ENCODE data around the gene TMEM178B. TPM values are rescaled to one million over a fixed set of nuclear protein-coding genes. Genes with fewer than 3 reads are reported as not detected.

The TMEM178B gene
- total RNA-seq, 4 donors from 2014 or later, result 1.3 to 1.8 (median 1.5) TPM

GRCh38 chr7:141122736-141123135 lies 48.9 kb downstream of the TMEM178B start:
- H3K27ac ChIP-seq, result no peak overlapping the region
- no peaks in the 10 kb centered on the region for H3K4me1 ChIP-seq
- in situ Hi-C loops (cut with MboI; ENCODE audit: low sequenced_read_pairs in 4 of 4), result no loop called here
- H3K9me3 ChIP-seq, result no peaks in the 10 kb centered on the region
- DNase-seq (no peak), ATAC-seq (no peak)
- H3K4me3 ChIP-seq, result no peak overlapping the region
- no peaks in the 10 kb centered on the region for H3K27me3 ChIP-seq
- H3K36me3 ChIP-seq, result no peaks in the 10 kb centered on the region
- intact Hi-C loops (cut with DNase I; ENCODE audit: low total_unique reads), result no loop called here
- TF ChIP-seq POLR2A (IDR thresholded peaks at IDR 0.05), result no peak
- no peak for TF ChIP-seq CTCF (IDR thresholded peaks at IDR 0.05 in 4 of 5, conservative IDR thresholded peaks at IDR 0.05 in 1 of 5)

- intact Hi-C loops (cut with DNase I; ENCODE audit: low total_unique reads) (no loop called here), in situ Hi-C loops (cut with MboI; ENCODE audit: low sequenced_read_pairs in 4 of 4) (no loop called here)
- Histone ChIP-seq H3K4me3 (no peak overlapping the region), H3K27ac (no peak overlapping the region), H3K27me3 (no peaks in the 10 kb centered on the region), H3K36me3 (no peaks in the 10 kb centered on the region), H3K9me3 (no peaks in the 10 kb centered on the region), H3K4me1 (no peaks in the 10 kb centered on the region)
- DNase-seq (no peak), ATAC-seq (no peak)
- TF ChIP-seq CTCF (IDR thresholded peaks at IDR 0.05 in 4 of 5, conservative IDR thresholded peaks at IDR 0.05 in 1 of 5), result no peak
- no peak for TF ChIP-seq POLR2A (IDR thresholded peaks at IDR 0.05)
These were observed 49.7 kb downstream of the TMEM178B start for GRCh38 chr7:141123522-141123921.

- in situ Hi-C loops (cut with MboI; ENCODE audit: low sequenced_read_pairs in 4 of 4), result no loop called here
- Histone ChIP-seq H3K4me3 (no peak overlapping the region), H3K27ac (no peak overlapping the region), H3K9me3 (no peaks in the 10 kb centered on the region), H3K27me3 (no peaks in the 10 kb centered on the region), H3K36me3 (no peaks in the 10 kb centered on the region), H3K4me1 (no peaks in the 10 kb centered on the region)
- ATAC-seq, result no peak
- intact Hi-C loops (cut with DNase I; ENCODE audit: low total_unique reads), result no loop called here
- DNase-seq, result no peak
- TF ChIP-seq POLR2A (IDR thresholded peaks at IDR 0.05) (no peak), CTCF (IDR thresholded peaks at IDR 0.05 in 4 of 5, conservative IDR thresholded peaks at IDR 0.05 in 1 of 5) (no peak)
These were observed 52.2 kb downstream of the TMEM178B start for GRCh38 chr7:141126107-141126506.

GRCh38 chr7:141128506-141128905 lies 54.6 kb downstream of the TMEM178B start:
- DNase-seq (no peak), ATAC-seq (no peak)
- no peaks in the 10 kb centered on the region for H3K27me3 ChIP-seq
- no peak overlapping the region for H3K27ac ChIP-seq
- no peaks in the 10 kb centered on the region for H3K4me1 ChIP-seq
- intact Hi-C loops (cut with DNase I; ENCODE audit: low total_unique reads), result no loop called here
- H3K36me3 ChIP-seq, result no peaks in the 10 kb centered on the region
- in situ Hi-C loops (cut with MboI; ENCODE audit: low sequenced_read_pairs in 4 of 4), result no loop called here
- H3K4me3 ChIP-seq, result no peak overlapping the region
- TF ChIP-seq CTCF (IDR thresholded peaks at IDR 0.05 in 4 of 5, conservative IDR thresholded peaks at IDR 0.05 in 1 of 5), result no peak
- TF ChIP-seq POLR2A (IDR thresholded peaks at IDR 0.05), result no peak
- no peaks in the 10 kb centered on the region for H3K9me3 ChIP-seq

GRCh38 chr7:141128931-141129330 lies 55.1 kb downstream of the TMEM178B start:
- intact Hi-C loops (cut with DNase I; ENCODE audit: low total_unique reads) (no loop called here), in situ Hi-C loops (cut with MboI; ENCODE audit: low sequenced_read_pairs in 4 of 4) (no loop called here)
- Histone ChIP-seq H3K27me3 (no peaks in the 10 kb centered on the region), H3K36me3 (no peaks in the 10 kb centered on the region), H3K4me3 (no peak overlapping the region), H3K4me1 (no peaks in the 10 kb centered on the region), H3K27ac (no peak overlapping the region), H3K9me3 (no peaks in the 10 kb centered on the region)
- ATAC-seq (no peak), DNase-seq (no peak)
- TF ChIP-seq POLR2A (IDR thresholded peaks at IDR 0.05) (no peak), CTCF (IDR thresholded peaks at IDR 0.05 in 4 of 5, conservative IDR thresholded peaks at IDR 0.05 in 1 of 5) (no peak)
